Trophoblast cell (in vitro differentiated cells and primary cell): Measurements from ENCODE around the gene ZNF302.
"Not testable (repeated sequence)": the region's sequence is repeated elsewhere in the genome, so short reads cannot be mapped to it uniquely, and the experiment has no call there.

Experiments used
- DNase-seq, 2 donors: peaks; one replicate each; pipeline ENCODE4 v3.0.0-alpha.2; 2016
- H2AFZ ChIP-seq: 2 replicates; pipeline ENCODE4 v1.6.1; 2013; ENCODE audit warnings: low read length, moderate library complexity, mild to moderate bottlenecking; ENCODE audit not compliant: insufficient read depth, poor library complexity
- H2AK5ac ChIP-seq: 2 replicates; pipeline ENCODE4 v1.6.1; 2013; ENCODE audit warnings: mild to moderate bottlenecking, low read length
- H2BK120ac ChIP-seq: 2 replicates; pipeline ENCODE4 v1.6.1; 2013; ENCODE audit warnings: low read length, mild to moderate bottlenecking, moderate library complexity; ENCODE audit not compliant: insufficient read depth, poor library complexity
- H2BK12ac ChIP-seq: 2 replicates; pipeline ENCODE4 v1.6.1; 2013; ENCODE audit warnings: mild to moderate bottlenecking, low read length, moderate library complexity
- H2BK5ac ChIP-seq: 2 replicates; pipeline ENCODE4 v1.6.1; 2013; ENCODE audit warnings: low read length, low read depth, moderate library complexity, mild to moderate bottlenecking; ENCODE audit not compliant: poor library complexity
- H3K14ac ChIP-seq: 2 replicates; pipeline ENCODE4 v1.6.1; 2013; ENCODE audit warnings: mild to moderate bottlenecking, low read length
- H3K18ac ChIP-seq: 2 replicates; pipeline ENCODE4 v1.6.1; 2013; ENCODE audit warnings: mild to moderate bottlenecking, low read length
- H3K23ac ChIP-seq: 2 replicates; pipeline ENCODE4 v1.6.1; 2013; ENCODE audit warnings: low read length
- H3K27ac ChIP-seq: 2 replicates; pipeline ENCODE4 v1.5.1; 2013; ENCODE audit warnings: low read depth, mild to moderate bottlenecking, inconsistent platforms, low read length, moderate library complexity
- H3K27me3 ChIP-seq: 2 replicates; pipeline ENCODE4 v1.6.1; 2013; ENCODE audit warnings: inconsistent platforms, mild to moderate bottlenecking, low read length, moderate library complexity; ENCODE audit not compliant: insufficient read depth
- H3K36me3 ChIP-seq, 2 experiments: 1 replicate in 1 of 2; 2 replicates in 1 of 2; pipeline ENCODE4 v1.6.1; 2013; ENCODE audit warnings: low read length in 2 of 2, mild to moderate bottlenecking in 2 of 2, moderate library complexity in 1 of 2; ENCODE audit not compliant: insufficient read depth in 2 of 2, control insufficient read depth in 1 of 2
- H3K4ac ChIP-seq: 2 replicates; pipeline ENCODE4 v1.6.1; 2013; ENCODE audit warnings: low read depth, mild to moderate bottlenecking, low read length, moderate library complexity
- H3K4me1 ChIP-seq, 2 experiments: 1 replicate in 1 of 2; 2 replicates in 1 of 2; pipeline ENCODE4 v1.6.1; 2013; ENCODE audit warnings: low read length in 2 of 2, mild to moderate bottlenecking in 2 of 2, moderate library complexity in 1 of 2; ENCODE audit not compliant: insufficient read depth in 2 of 2, control insufficient read depth in 1 of 2
- H3K4me2 ChIP-seq: 2 replicates; pipeline ENCODE4 v1.6.1; 2013; ENCODE audit warnings: inconsistent platforms, mild to moderate bottlenecking, low read length, moderate library complexity
- H3K4me3 ChIP-seq: 2 replicates; pipeline ENCODE4 v1.5.1; 2013; ENCODE audit warnings: mild to moderate bottlenecking, low read depth, low read length, inconsistent platforms
- H3K79me1 ChIP-seq: one replicate; pipeline ENCODE4 v1.6.1; 2013; ENCODE audit warnings: low read length
- H3K79me2 ChIP-seq: 2 replicates; pipeline ENCODE4 v1.6.1; 2013; ENCODE audit warnings: low read length, mild to moderate bottlenecking; ENCODE audit not compliant: control insufficient read depth, insufficient read depth, poor library complexity
- H3K9ac ChIP-seq: 2 replicates; pipeline ENCODE4 v1.6.1; 2013; ENCODE audit warnings: mild to moderate bottlenecking, low read length
- H3K9me3 ChIP-seq: 2 replicates; pipeline ENCODE4 v1.6.1; 2013; ENCODE audit warnings: low read depth, mild to moderate bottlenecking, control low read depth, inconsistent platforms, low read length; ENCODE audit not compliant: insufficient read depth
- H4K12ac ChIP-seq: 2 replicates; pipeline ENCODE4 v1.6.1; 2013; ENCODE audit warnings: low read depth, mild to moderate bottlenecking, low read length, moderate library complexity
- H4K8ac ChIP-seq: 2 replicates; pipeline ENCODE4 v1.6.1; 2013; ENCODE audit warnings: low read depth, mild to moderate bottlenecking, low read length, moderate library complexity
- H4K91ac ChIP-seq: one replicate; pipeline ENCODE4 v1.6.1; 2013; ENCODE audit warnings: low read depth, mild to moderate bottlenecking, low read length, moderate library complexity
- WGBS: extraction: QIAGEN DNeasy Blood & Tissue Kit; methylation state at CpG from one replicate; pipeline ENCODE4 v1.1.7; 2013; ENCODE audit warnings: missing lambda C conversion rate; ENCODE audit not compliant: insufficient read length, insufficient coverage; ENCODE audit errors: extremely low coverage; 5-methylcytosine and 5-hydroxymethylcytosine counted together

The ZNF302 gene

DNA sequence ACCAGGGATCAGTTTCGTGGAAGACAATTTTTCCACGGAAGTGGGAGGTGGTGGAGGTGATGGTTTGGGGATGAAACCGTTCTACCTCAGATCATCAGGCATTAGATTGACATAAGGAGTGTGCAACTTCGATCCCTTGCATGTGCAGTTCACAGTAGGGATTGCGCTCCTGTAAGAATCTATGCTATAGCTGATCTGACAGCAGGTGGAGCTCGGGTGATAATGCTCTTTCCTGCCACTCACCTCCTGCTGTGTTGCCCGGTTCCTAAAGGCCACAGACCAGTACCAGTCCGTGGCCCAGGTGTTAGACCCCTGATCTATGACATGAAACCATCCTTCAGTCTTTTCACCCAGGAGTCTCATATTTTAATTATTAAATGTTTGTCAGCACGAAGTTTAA, 4.0 kb downstream of the ZNF302 start:
- Histone ChIP-seq H3K4me3 (no peak overlapping the region), H3K4me1 (peaks cover 3 to 6% of the 10 kb centered on the region in 2 experiments), H3K23ac (no peak overlapping the region), H3K9ac (no peak overlapping the region), H3K4me2 (no peak overlapping the region), H3K14ac (no peak overlapping the region), H2BK5ac (no peak overlapping the region), H4K12ac (no peak overlapping the region), H2BK12ac (no peak overlapping the region), H2BK120ac (no peak overlapping the region), H2AFZ (no peak overlapping the region), H3K27me3 (no peaks in the 10 kb centered on the region), H3K18ac (no peak overlapping the region), H3K79me1 (peaks cover 9% of the 10 kb centered on the region), H3K4ac (no peak overlapping the region), H3K27ac (no peak overlapping the region), H3K9me3 (peaks cover 10% of the 10 kb centered on the region), H2AK5ac (no peak overlapping the region), H3K36me3 (peaks cover 8 to 23% of the 10 kb centered on the region in 2 experiments), H4K8ac (no peak overlapping the region), H3K79me2 (peaks cover 8% of the 10 kb centered on the region), H4K91ac (no peak overlapping the region)
- DNase-seq = no peak
- no CpG with 5 or more reads among the region's 9 CpGs for WGBS

DNA sequence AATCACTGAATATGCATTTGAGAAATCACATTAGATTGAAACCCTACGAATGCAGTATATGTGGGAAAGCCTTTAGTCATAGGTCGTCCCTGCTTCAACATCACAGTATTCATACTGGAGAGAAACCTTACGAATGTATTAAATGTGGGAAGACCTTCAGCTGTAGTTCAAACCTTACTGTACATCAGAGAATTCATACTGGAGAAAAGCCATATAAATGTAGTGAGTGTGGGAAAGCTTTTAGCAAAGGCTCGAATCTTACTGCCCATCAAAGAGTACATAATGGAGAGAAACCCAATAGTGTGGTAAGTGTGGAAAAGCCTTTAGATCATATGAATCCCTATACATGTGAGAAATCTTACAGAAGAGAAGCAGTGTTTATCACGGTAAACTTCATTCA, 7.8 kb downstream of the ZNF302 start:
- peaks cover 6 to 13% of the 10 kb centered on the region in 2 experiments for H3K36me3 ChIP-seq
- not testable (repeated sequence) for H3K79me1 ChIP-seq, DNase-seq, H2BK12ac ChIP-seq, H3K27ac ChIP-seq, H4K8ac ChIP-seq, H3K4me1 ChIP-seq, H2AK5ac ChIP-seq, H3K79me2 ChIP-seq, H3K4me3 ChIP-seq, H3K4ac ChIP-seq, H2BK5ac ChIP-seq, H3K18ac ChIP-seq, H3K14ac ChIP-seq, H4K12ac ChIP-seq, H3K9ac ChIP-seq, H2AFZ ChIP-seq, H4K91ac ChIP-seq, H3K27me3 ChIP-seq, H2BK120ac ChIP-seq, H3K23ac ChIP-seq, H3K9me3 ChIP-seq, H3K4me2 ChIP-seq
- no CpG with 5 or more reads among the region's 5 CpGs for WGBS

DNA sequence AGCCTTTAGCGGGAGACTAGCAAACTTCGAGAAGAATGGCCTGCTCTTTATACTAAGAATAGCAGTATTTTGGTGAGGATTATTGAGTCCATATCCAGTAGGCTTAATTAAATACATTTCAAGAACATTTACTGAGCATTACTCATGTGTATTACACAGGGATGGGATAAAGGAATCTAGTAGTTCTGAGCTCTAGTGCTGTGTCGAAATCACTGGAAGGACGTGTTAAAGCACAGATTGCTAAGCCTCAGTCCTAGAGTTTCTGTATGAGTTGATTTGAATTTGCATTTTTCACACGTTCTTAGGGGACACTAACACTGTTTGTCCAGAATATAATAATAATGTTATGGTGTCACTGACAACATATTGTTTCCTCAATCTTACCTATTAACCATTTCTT, 9.0 kb downstream of the ZNF302 start:
- H3K79me2 ChIP-seq = no peaks in the 10 kb centered on the region
- no peaks in the 10 kb centered on the region for H3K4me1 ChIP-seq
- H4K12ac ChIP-seq = no peak overlapping the region
- no peaks in the 10 kb centered on the region for H3K27me3 ChIP-seq
- no peaks in the 10 kb centered on the region for H3K79me1 ChIP-seq
- no peak overlapping the region for H4K91ac ChIP-seq
- no peak overlapping the region for H2BK5ac ChIP-seq
- no CpG with 5 or more reads among the region's 5 CpGs for WGBS
- no peak overlapping the region for H3K23ac ChIP-seq
- no peak overlapping the region for H3K14ac ChIP-seq
- H3K9me3 ChIP-seq = peaks cover 9% of the 10 kb centered on the region
- H2BK120ac ChIP-seq = no peak overlapping the region
- H4K8ac ChIP-seq = no peak overlapping the region
- no peak overlapping the region for H3K9ac ChIP-seq
- no peak overlapping the region for H2AK5ac ChIP-seq
- H3K18ac ChIP-seq = no peak overlapping the region
- no peak overlapping the region for H2BK12ac ChIP-seq
- H3K27ac ChIP-seq = no peak overlapping the region
- no peak overlapping the region for H2AFZ ChIP-seq
- no peak overlapping the region for H3K4me3 ChIP-seq
- H3K4me2 ChIP-seq = no peak overlapping the region
- DNase-seq = no peak
- no peak overlapping the region for H3K4ac ChIP-seq
- H3K36me3 ChIP-seq = peaks cover 4 to 11% of the 10 kb centered on the region in 2 experiments

DNA sequence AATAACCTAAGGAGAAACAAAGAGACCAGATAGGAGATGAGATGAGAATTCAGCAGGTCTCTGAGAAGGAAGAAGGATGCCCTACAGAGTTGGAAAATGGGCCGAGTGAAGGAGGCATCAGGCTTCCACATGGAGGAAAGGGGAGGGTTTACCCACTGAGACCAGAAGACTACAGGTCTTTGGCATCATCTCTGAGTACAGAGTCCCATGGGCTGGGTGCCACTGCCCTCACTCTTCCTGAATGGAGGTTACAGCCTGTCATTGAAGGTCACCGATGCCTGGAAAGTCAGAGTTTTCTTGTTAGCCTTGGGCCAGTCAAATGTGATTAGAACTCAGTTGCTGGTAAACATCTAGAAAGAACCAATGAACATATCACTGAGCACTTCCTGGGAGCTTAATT, 9.9 kb downstream of the ZNF302 start:
- Histone ChIP-seq H3K4me1 (no peaks in the 10 kb centered on the region), H3K4me2 (no peak overlapping the region), H3K9me3 (peaks cover 7% of the 10 kb centered on the region), H3K27ac (no peak overlapping the region), H2BK12ac (no peak overlapping the region), H4K8ac (no peak overlapping the region), H3K14ac (no peak overlapping the region), H4K12ac (no peak overlapping the region), H3K79me2 (no peaks in the 10 kb centered on the region), H3K4ac (no peak overlapping the region), H3K4me3 (no peak overlapping the region), H3K18ac (no peak overlapping the region), H2BK5ac (no peak overlapping the region), H3K36me3 (peaks cover 0 to 9% of the 10 kb centered on the region in 2 experiments), H3K23ac (no peak overlapping the region), H3K9ac (no peak overlapping the region), H2AFZ (no peak overlapping the region), H4K91ac (no peak overlapping the region), H2AK5ac (no peak overlapping the region), H2BK120ac (no peak overlapping the region), H3K27me3 (no peaks in the 10 kb centered on the region), H3K79me1 (no peaks in the 10 kb centered on the region)
- no peak for DNase-seq
- no CpG with 5 or more reads among the region's 2 CpGs for WGBS
